CD8-positive, alpha-beta memory T cell (primary cell): ENCODE data around the gene MAPK10. TPM values are rescaled to one million over a fixed set of nuclear protein-coding genes. Genes with fewer than 3 reads are reported as not detected.

Experiments used
- CTCF ChIA-PET: fragments of 350-600 bp; sonication (Branson Sonifier 250); formaldehyde crosslinking; loops from one replicate; lab custom pipeline; 2021; ENCODE audit warnings: antibody characterized with exemption; lab: Charles Lee
- POLR2A ChIA-PET: fragments of 350-600 bp; sonication (Branson Sonifier 250); formaldehyde crosslinking; loops from one replicate; lab custom pipeline; 2021; ENCODE audit warnings: antibody characterized with exemption; lab: Charles Lee
- DNase-seq, 5 donors: peaks; one replicate each; pipeline versions ENCODE4 v3.0.0 to v3.0.0-alpha.2; 2020 to 2022; ENCODE audit warnings: mixed read lengths in 1 of 5
- H3K27ac ChIP-seq: one replicate; pipeline ENCODE4 v1.7.0; 2013; ENCODE audit warnings: low read depth, mild to moderate bottlenecking, low read length, moderate library complexity
- H3K27me3 ChIP-seq: 2 replicates; pipeline ENCODE4 v1.7.0; 2013; ENCODE audit warnings: low read length, mild to moderate bottlenecking; ENCODE audit not compliant: insufficient read depth, poor library complexity, severe bottlenecking
- H3K36me3 ChIP-seq: 2 replicates; pipeline ENCODE4 v1.7.0; 2013; ENCODE audit warnings: mild to moderate bottlenecking, low read length, moderate library complexity; ENCODE audit not compliant: insufficient read depth
- H3K4me1 ChIP-seq: 2 replicates; pipeline ENCODE4 v1.7.0; 2013; ENCODE audit warnings: mild to moderate bottlenecking, low read length, moderate library complexity; ENCODE audit not compliant: insufficient read depth
- H3K4me3 ChIP-seq: 2 replicates; pipeline ENCODE4 v1.7.0; 2013; ENCODE audit warnings: mild to moderate bottlenecking, low read length
- H3K9me3 ChIP-seq: 2 replicates; pipeline ENCODE4 v1.7.0; 2013; ENCODE audit warnings: mild to moderate bottlenecking, low read length
- H3K27ac Mint-ChIP-seq, 8 donors: one replicate each; pipeline ENCODE4 v1.8.0; 2020 to 2021; ENCODE audit warnings: mixed read lengths in 8 of 8, mild to moderate bottlenecking in 6 of 8, inconsistent platforms in 3 of 8, moderate library complexity in 3 of 8
- H3K27me3 Mint-ChIP-seq, 2 donors: one replicate each; pipeline ENCODE4 v1.8.0; 2020 to 2021; ENCODE audit warnings: mixed read lengths in 2 of 2, mild to moderate bottlenecking in 1 of 2, moderate library complexity in 1 of 2
- H3K36me3 Mint-ChIP-seq, 3 donors: one replicate each; pipeline ENCODE4 v1.8.0; 2020 to 2021; ENCODE audit warnings: mixed read lengths in 3 of 3, inconsistent platforms in 1 of 3, mild to moderate bottlenecking in 1 of 3
- H3K4me1 Mint-ChIP-seq, 3 donors: one replicate each; pipeline ENCODE4 v1.8.0; 2020 to 2021; ENCODE audit warnings: mixed read lengths in 3 of 3, inconsistent platforms in 1 of 3, mild to moderate bottlenecking in 1 of 3
- H3K4me3 Mint-ChIP-seq, 7 donors: one replicate each; pipeline ENCODE4 v1.8.0; 2020 to 2021; ENCODE audit warnings: mixed read lengths in 7 of 7, mild to moderate bottlenecking in 6 of 7, moderate library complexity in 4 of 7, inconsistent platforms in 2 of 7
- H3K9me3 Mint-ChIP-seq, 5 donors: one replicate each; pipeline ENCODE4 v1.8.0; 2020 to 2022; ENCODE audit warnings: mixed read lengths in 5 of 5, mild to moderate bottlenecking in 3 of 5, moderate library complexity in 2 of 5, inconsistent platforms in 1 of 5
- polyA plus RNA-seq: library from polyadenylated mRNA; unstranded; fragments of 300-500 nt; fragmentation: Illumina TruSeq; gene quantifications from one replicate; pipeline ENCODE4 v1.2.3, GENCODE V29; 2021
- total RNA-seq, 2 experiments: library from RNA; stranded (reverse); gene quantifications; one replicate each; pipeline ENCODE4 v1.2.3, GENCODE V29; 2021

MAPK10 gene
- total and polyA plus RNA-seq, 3 experiments from 2014 or later: not detected

GRCh38 chr4:86218746-86219473 is 140.9 kb downstream of the MAPK10 start:
- H3K27ac ChIP-seq: no peak overlapping the region
- no peaks in the 10 kb centered on the region for H3K36me3 ChIP-seq
- no peak overlapping the region for H3K27ac Mint-ChIP-seq
- no peaks in the 10 kb centered on the region for H3K4me1 Mint-ChIP-seq
- no peaks in the 10 kb centered on the region for H3K9me3 ChIP-seq
- DNase-seq: no peak
- H3K9me3 Mint-ChIP-seq: peaks cover 0 to 14% (median 7%) of the 10 kb centered on the region in 5 donors
- no peaks in the 10 kb centered on the region for H3K36me3 Mint-ChIP-seq
- H3K27me3 Mint-ChIP-seq: peaks cover 0 to 2% of the 10 kb centered on the region in 2 donors
- POLR2A ChIA-PET: no interaction called here
- H3K27me3 ChIP-seq: no peaks in the 10 kb centered on the region
- no peaks in the 10 kb centered on the region for H3K4me1 ChIP-seq
- no peak overlapping the region for H3K4me3 ChIP-seq
- CTCF ChIA-PET: no interaction called here
- no peak overlapping the region for H3K4me3 Mint-ChIP-seq

DNA sequence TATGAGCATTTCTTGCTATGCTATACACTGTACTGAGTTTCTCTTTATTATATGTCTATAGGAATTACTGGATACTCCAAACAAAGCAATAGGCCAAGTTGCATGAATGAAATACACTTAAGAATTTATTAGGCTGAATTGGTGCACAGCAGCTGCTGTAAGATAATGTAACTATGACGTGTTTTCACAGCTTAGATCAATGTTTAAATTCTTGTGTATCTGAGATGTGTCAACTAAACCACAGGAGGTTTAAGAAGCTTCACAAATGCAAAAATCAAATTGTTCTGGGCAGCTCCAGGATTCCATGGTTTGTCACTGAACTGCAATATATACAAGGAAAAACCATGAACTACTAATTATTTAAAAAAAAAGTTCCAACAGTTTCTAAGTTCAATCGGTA is 156.7 kb downstream of the MAPK10 start:
- Histone ChIP-seq H3K36me3 (no peaks in the 10 kb centered on the region), H3K9me3 (no peaks in the 10 kb centered on the region), H3K27me3 (no peaks in the 10 kb centered on the region), H3K4me3 (no peak overlapping the region), H3K4me1 (no peaks in the 10 kb centered on the region), H3K27ac (no peak overlapping the region)
- no peaks in the 10 kb centered on the region for H3K27me3 Mint-ChIP-seq
- no peaks in the 10 kb centered on the region for H3K36me3 Mint-ChIP-seq
- POLR2A ChIA-PET: no interaction called here
- no peak for DNase-seq
- H3K27ac Mint-ChIP-seq: no peak overlapping the region
- CTCF ChIA-PET: no interaction called here
- no peaks in the 10 kb centered on the region for H3K4me1 Mint-ChIP-seq
- no peak overlapping the region for H3K4me3 Mint-ChIP-seq
- H3K9me3 Mint-ChIP-seq: peaks cover 0 to 3% (median 0%) of the 10 kb centered on the region in 5 donors

DNA sequence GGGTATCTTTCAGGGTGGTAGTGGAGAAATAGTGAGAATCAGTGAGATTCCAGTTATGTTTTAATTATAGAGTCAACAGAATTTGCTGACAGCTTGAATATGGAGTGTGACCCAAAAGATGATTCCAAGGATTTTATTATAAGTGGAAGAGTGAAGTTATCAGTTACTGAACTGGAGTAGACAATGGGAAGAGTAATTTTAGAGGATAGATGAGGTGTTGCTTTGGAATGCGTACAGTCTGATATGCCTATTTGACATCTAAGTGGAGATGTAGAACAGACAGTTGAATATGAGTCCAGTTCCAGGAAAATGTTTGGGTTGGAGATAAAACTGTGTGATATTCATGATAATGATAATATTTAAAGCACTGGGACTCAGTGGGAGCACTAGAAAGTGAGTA is 174.2 kb downstream of the MAPK10 start:
- DNase-seq: no peak
- H3K36me3 ChIP-seq: no peaks in the 10 kb centered on the region
- Mint-ChIP-seq H3K4me1 (no peaks in the 10 kb centered on the region), H3K27me3 (no peaks in the 10 kb centered on the region), H3K4me3 (no peak overlapping the region), H3K9me3 (peaks cover 8 to 18% (median 18%) of the 10 kb centered on the region in 5 donors), H3K27ac (no peak overlapping the region), H3K36me3 (no peaks in the 10 kb centered on the region)
- H3K9me3 ChIP-seq: no peaks in the 10 kb centered on the region
- H3K4me3 ChIP-seq: no peak overlapping the region
- no peaks in the 10 kb centered on the region for H3K4me1 ChIP-seq
- H3K27me3 ChIP-seq: no peaks in the 10 kb centered on the region
- no peak overlapping the region for H3K27ac ChIP-seq
- ChIA-PET CTCF (no interaction called here), POLR2A (no interaction called here)

DNA sequence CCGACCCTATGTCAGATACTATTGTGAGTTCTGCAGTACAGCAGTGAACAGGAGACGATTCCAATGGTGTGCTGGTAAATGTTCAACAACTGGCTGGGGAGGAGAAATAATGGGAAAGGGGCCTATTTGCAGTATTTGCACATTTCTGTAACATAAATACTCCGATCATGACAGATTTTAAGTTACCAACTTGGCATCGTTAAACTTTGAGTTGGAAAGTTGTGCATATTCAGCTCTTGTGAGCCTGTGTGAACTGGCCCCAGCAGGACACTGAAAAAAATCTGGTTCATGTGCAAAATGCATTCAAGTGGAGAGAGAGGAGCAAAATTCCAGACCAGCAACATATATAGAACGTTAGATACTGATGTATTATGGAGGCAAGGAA is 175.0 kb downstream of the MAPK10 start:
- Histone ChIP-seq H3K4me3 (no peak overlapping the region), H3K27me3 (no peaks in the 10 kb centered on the region), H3K36me3 (no peaks in the 10 kb centered on the region), H3K27ac (no peak overlapping the region), H3K9me3 (no peaks in the 10 kb centered on the region), H3K4me1 (no peaks in the 10 kb centered on the region)
- H3K4me1 Mint-ChIP-seq: no peaks in the 10 kb centered on the region
- no peak for DNase-seq
- H3K36me3 Mint-ChIP-seq: no peaks in the 10 kb centered on the region
- CTCF ChIA-PET: no interaction called here
- H3K4me3 Mint-ChIP-seq: no peak overlapping the region
- H3K27ac Mint-ChIP-seq: no peak overlapping the region
- POLR2A ChIA-PET: no interaction called here
- peaks cover 9 to 21% (median 16%) of the 10 kb centered on the region in 5 donors for H3K9me3 Mint-ChIP-seq
- H3K27me3 Mint-ChIP-seq: no peaks in the 10 kb centered on the region

GRCh38 chr4:86184216-86184900 is 175.5 kb downstream of the MAPK10 start:
- DNase-seq: no peak
- no peaks in the 10 kb centered on the region for H3K27me3 Mint-ChIP-seq
- H3K9me3 ChIP-seq: no peaks in the 10 kb centered on the region
- no peaks in the 10 kb centered on the region for H3K36me3 Mint-ChIP-seq
- H3K4me3 Mint-ChIP-seq: no peak overlapping the region
- peaks cover 6 to 26% (median 14%) of the 10 kb centered on the region in 5 donors for H3K9me3 Mint-ChIP-seq
- no peaks in the 10 kb centered on the region for H3K4me1 ChIP-seq
- no peaks in the 10 kb centered on the region for H3K27me3 ChIP-seq
- H3K4me3 ChIP-seq: no peak overlapping the region
- H3K4me1 Mint-ChIP-seq: no peaks in the 10 kb centered on the region
- ChIA-PET CTCF (no interaction called here), POLR2A (no interaction called here)
- H3K27ac ChIP-seq: no peak overlapping the region
- H3K36me3 ChIP-seq: no peaks in the 10 kb centered on the region
- no peak overlapping the region for H3K27ac Mint-ChIP-seq

- Mint-ChIP-seq H3K9me3 (peaks cover 4 to 34% (median 10%) of the 10 kb centered on the region in 5 donors), H3K36me3 (no peaks in the 10 kb centered on the region), H3K27me3 (no peaks in the 10 kb centered on the region), H3K27ac (no peak overlapping the region), H3K4me3 (no peak overlapping the region), H3K4me1 (no peaks in the 10 kb centered on the region)
- Histone ChIP-seq H3K27me3 (no peaks in the 10 kb centered on the region), H3K4me1 (no peaks in the 10 kb centered on the region), H3K36me3 (no peaks in the 10 kb centered on the region), H3K9me3 (no peaks in the 10 kb centered on the region), H3K4me3 (no peak overlapping the region), H3K27ac (no peak overlapping the region)
- CTCF ChIA-PET: no interaction called here
- POLR2A ChIA-PET: no interaction called here
- DNase-seq: no peak
Observed at GRCh38 chr4:86181585-86181984, 178.3 kb downstream of the MAPK10 start.

- H3K4me3 ChIP-seq: no peak overlapping the region
- H3K4me1 ChIP-seq: no peaks in the 10 kb centered on the region
- ChIA-PET CTCF (no interaction called here), POLR2A (no interaction called here)
- no peaks in the 10 kb centered on the region for H3K4me1 Mint-ChIP-seq
- H3K36me3 Mint-ChIP-seq: no peaks in the 10 kb centered on the region
- no peaks in the 10 kb centered on the region for H3K36me3 ChIP-seq
- H3K27me3 ChIP-seq: no peaks in the 10 kb centered on the region
- no peaks in the 10 kb centered on the region for H3K27me3 Mint-ChIP-seq
- no peaks in the 10 kb centered on the region for H3K9me3 ChIP-seq
- H3K9me3 Mint-ChIP-seq: peaks cover 3 to 33% (median 8%) of the 10 kb centered on the region in 5 donors
- no peak for DNase-seq
- H3K27ac Mint-ChIP-seq: no peak overlapping the region
- no peak overlapping the region for H3K4me3 Mint-ChIP-seq
- no peak overlapping the region for H3K27ac ChIP-seq
Observed at GRCh38 chr4:86178211-86178610, 181.6 kb downstream of the MAPK10 start.

- no peaks in the 10 kb centered on the region for H3K9me3 ChIP-seq
- DNase-seq: no peak
- POLR2A ChIA-PET: no interaction called here
- H3K27ac ChIP-seq: no peak overlapping the region
- no peaks in the 10 kb centered on the region for H3K4me1 ChIP-seq
- no peaks in the 10 kb centered on the region for H3K36me3 ChIP-seq
- no peaks in the 10 kb centered on the region for H3K27me3 Mint-ChIP-seq
- no peak overlapping the region for H3K27ac Mint-ChIP-seq
- H3K4me1 Mint-ChIP-seq: no peaks in the 10 kb centered on the region
- no peak overlapping the region for H3K4me3 ChIP-seq
- H3K4me3 Mint-ChIP-seq: no peak overlapping the region
- no peaks in the 10 kb centered on the region for H3K36me3 Mint-ChIP-seq
- no peaks in the 10 kb centered on the region for H3K27me3 ChIP-seq
- CTCF ChIA-PET: no interaction called here
- peaks cover 7 to 17% (median 8%) of the 10 kb centered on the region in 5 donors for H3K9me3 Mint-ChIP-seq
Observed at GRCh38 chr4:86174506-86174905, 185.3 kb downstream of the MAPK10 start.
